Head of caudate nucleus (tissue), 42 donors: ENCODE measurements around the gene REPS2.

ENCODE experiments used
- DNase-seq, 42 donors: peaks; one replicate each; pipeline versions ENCODE4 v3.0.0 to v3.0.0-alpha.2; 2020 to 2021; ENCODE audit warnings: mixed read lengths in 7 of 42
- intact Hi-C: fragments of 100-400 bp; cut with DNase I; formaldehyde crosslinking; loops from one replicate; pipeline ENCODE4 v1.15.0; 2022

Gene REPS2

DNA sequence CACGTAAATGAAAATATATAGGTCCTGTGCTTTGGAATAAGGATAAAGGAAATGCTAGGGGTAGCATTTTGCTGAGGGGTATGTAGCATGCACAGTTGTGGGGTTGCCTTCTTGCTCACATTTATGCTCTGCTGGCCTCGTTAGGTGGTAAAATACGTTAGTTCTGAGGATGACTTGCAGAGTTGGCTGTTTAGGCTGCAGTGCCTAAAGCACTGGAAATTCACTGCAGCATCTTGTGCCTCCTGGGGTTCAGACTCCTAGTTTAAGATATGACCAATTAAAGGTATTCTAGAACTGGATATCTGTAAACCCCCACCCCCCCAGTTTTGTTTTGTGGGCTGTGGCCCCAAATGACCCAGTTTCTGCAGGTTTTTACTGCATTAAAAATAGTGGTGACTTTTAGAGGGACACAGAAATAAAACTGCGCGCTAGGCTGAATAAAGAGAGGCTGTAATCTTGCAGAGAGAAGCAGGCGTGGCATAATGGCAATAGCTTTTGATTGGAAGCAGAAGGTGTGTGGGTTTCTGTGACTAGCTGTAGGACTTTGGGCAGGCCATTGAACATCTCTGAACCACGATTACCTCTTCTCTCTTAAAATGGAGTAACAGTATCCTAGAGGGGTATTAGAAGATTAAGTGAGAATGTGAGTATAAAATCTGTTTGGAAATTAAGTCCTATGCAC lies 79.3 kb downstream of the REPS2 start:
- DNase-seq, result peak in 1 of 42 donors; percentile 8
- intact Hi-C loops, result no loop called here

DNA sequence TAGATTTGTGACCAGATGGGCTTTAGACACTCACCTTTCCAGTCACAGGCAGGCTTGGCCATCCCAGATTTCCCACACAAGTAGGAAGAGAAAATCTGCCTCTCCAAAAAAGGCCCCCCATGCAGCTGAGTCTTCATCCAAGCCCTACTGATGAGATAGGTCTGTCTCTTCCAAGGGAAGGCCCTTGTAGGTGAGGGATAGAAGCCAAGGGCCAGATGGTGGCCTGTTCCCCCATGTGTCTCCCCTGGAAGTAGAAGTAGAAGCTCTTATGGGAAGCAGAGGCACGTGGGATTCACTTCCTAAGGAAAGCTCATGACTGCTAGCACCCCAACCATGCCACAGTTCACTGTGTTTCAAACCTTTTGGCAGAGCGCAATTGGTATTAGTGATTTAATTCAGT lies 81.5 kb downstream of the REPS2 start:
- no peak for DNase-seq
- intact Hi-C loops, result no loop called here

DNA sequence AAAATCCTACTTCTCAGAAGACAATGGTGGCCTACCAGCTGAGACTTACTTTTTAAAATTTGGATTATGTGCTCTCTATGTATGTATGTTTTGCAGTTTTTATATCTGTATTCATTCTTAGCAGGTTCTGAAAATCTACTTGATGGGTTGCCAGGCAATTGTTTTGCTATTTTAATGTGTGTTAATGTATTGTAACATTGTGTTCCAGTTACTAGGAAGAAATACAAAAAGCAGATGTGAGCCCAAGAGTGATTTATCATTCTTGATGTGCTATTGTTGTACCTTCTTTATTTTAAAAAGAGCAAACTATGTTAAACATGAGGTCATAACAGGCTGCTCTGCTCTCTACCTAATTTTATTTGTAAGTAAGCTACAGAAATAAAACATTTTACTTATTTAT lies 81.9 kb downstream of the REPS2 start:
- DNase-seq, result no peak
- intact Hi-C loops, result no loop called here

GRCh38 chrX:17030092-17030491 lies 83.6 kb downstream of the REPS2 start:
- peak in 1 of 42 donors; percentile 23 for DNase-seq
- intact Hi-C loops, result no loop called here

DNA sequence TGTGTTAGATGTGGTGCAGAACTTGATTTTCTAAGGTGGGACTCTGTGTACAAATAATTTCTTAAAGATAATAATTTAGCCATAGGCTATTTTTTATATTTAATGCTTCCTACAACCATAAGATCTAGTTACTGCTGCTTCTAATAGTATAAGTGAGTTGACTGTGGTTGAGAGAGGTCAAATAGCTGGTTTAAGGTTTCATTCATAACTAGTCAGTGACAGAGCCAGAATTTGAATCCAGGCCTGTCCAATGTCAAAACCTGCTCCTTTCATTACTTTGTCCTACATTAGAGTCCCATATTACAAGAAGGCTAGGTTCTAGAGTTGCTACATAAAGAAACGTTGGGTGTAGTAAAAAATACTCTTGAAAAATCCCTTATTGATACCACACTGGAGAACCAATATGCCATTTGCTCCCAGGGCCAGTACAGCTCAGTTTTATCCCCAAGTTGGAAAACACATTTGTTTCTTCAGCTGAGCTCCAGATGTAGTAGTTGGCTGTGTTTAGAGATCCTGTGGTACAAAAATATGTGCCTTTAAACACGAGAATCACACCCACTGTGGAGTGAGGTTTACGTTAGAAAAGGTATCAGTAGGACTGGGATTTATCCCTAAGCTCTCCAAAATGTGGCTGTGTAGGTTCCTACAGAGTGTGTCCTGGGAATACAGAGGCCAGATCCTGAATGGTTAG lies 84.3 kb downstream of the REPS2 start:
- no peak for DNase-seq
- intact Hi-C loops, result no loop called here

DNA sequence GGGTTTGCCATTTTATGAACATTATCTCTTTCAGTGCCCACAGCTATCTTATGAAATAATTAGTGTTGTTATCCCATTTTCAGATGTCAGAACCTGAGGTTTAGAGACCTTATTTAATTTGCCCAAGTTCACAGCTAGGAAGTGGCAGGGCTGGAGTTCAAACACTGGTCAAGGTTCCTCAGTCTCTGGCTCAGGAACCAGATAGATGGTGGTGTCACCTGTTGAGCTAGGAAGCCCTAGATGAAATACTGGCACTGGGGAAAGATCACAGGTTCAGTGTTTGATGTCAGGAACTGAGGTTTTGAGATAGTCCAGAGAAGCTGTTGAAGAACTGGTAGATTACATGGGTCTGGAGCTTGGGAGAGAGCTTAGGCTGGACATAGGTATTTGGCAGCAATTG lies 85.4 kb downstream of the REPS2 start:
- no peak for DNase-seq
- intact Hi-C loops, result no loop called here

GRCh38 chrX:17032351-17032750 lies 85.9 kb downstream of the REPS2 start:
- no peak for DNase-seq
- intact Hi-C loops, result no loop called here

DNA sequence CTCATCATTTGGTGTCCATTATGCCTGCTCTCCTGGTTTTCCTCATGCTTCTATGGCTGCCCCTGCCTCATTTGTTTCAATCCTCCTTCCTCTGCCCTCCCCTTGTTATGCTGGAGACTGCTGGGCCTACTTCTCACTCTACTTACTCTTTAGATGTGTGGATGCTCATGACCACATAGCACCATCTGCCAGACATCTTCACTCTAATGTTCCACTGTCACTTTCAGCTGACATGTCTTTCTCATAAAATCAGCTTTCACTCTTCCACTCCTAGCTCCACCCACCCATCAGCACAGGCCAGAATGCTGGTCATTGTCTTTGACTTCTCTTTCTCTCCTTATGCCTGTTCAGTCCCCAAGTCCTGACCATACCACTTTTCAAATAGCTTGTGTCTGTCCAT lies 86.8 kb downstream of the REPS2 start:
- intact Hi-C loops, result no loop called here
- peak in 1 of 42 donors; percentile 46 for DNase-seq

- no peak for DNase-seq
- intact Hi-C loops, result no loop called here
Measured at GRCh38 chrX:17035111-17035510, 88.7 kb downstream of the REPS2 start.

GRCh38 chrX:17036171-17036961 lies 89.9 kb downstream of the REPS2 start:
- intact Hi-C loops, result no loop called here
- DNase-seq, result no peak

GRCh38 chrX:17038277-17038676 lies 91.8 kb downstream of the REPS2 start:
- intact Hi-C loops, result no loop called here

DNA sequence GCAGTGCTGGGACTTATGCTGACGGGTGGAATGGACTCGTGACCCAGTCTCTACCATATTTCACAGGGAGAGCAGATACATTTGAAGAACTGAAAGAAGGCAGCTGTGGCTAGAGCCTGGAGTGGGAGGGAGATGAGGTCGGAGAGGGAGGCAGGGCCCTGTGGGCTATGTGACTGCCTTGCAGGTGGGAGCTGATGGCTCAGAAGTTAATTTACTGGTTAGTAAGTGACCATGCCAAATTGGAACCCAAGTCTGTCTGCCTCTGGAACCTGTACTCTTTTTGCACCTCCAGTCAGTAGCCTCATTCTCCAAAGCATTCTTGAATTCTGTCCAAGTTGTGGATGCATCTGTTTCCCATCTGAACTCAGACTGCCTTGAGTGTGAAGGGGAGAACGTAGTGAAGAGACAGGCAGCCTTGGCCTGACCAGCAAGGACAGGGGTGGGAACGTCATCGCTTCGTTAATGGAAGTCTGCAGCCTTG lies 92.3 kb downstream of the REPS2 start:
- DNase-seq, result peak in 3 of 42 donors; percentile 13 to 30 (median 16)
- intact Hi-C loops, result no loop called here

More at GRCh38 chrX:17038277-17038676, 91.8 kb downstream of the REPS2 start:
- peak in 2 of 42 donors; percentile 5 to 23 for DNase-seq

GRCh38 chrX:17039826-17040225 lies 93.4 kb downstream of the REPS2 start:
- DNase-seq, result no peak
- intact Hi-C loops, result no loop called here

- intact Hi-C loops, result no loop called here
Measured at GRCh38 chrX:17040711-17041110, 94.3 kb downstream of the REPS2 start.

DNA sequence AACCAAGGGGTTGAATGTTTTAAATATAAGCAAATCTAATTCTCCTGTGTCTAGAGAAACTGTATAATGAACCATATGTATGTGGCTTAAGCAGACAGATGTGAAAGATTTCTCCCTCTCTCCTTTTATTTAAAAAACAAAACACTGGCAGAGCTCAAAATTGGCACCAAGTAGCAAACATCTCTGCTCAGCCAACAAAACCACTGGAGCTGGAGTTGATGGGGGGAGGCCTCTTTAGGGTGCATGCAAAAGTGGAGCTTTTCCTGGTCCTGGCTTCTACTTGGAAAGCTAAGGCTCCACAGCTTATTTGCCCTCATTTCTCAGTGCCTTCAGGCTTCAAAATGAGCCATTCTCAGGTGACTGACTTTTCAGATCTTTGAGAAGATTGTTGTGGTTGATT lies 95.6 kb downstream of the REPS2 start:
- intact Hi-C loops, result no loop called here
- DNase-seq, result no peak

More at GRCh38 chrX:17040711-17041110, 94.3 kb downstream of the REPS2 start:
- no peak for DNase-seq

DNA sequence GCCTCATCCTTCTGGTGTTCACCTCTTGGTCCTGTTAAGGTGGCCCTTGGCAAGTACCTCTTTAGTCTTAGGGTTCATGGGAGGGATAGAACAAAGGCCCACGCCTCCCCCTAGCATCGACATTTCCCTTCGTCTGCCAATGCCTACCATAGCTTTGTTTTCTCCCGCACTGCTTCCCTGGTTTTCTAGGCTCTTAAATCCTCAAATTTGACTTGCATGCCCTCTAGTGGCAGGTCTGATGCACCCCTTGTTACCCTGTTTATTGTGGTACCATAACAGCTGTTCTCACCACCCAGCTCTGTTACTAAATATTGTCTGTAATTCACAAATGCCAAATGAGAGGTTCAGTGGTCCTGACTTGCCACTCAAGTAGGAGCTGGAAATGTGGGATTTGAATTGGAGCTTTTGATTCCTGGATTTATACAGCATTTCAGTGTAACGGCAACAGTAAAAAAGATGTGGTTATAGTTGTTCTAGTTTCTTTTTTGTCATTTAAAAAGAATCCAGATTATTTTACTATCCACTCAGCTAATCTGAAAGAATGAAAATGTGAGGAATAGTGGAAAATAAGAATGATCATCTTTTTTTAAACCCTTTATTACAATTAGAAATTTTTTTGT lies 100.1 kb downstream of the REPS2 start:
- intact Hi-C loops, result loop anchor here (5.0 kb wide), 1 partner anchor 164 kb away; no protein-coding TSS in a partner anchor
- peak; percentile 5 to 88 (median 65) for DNase-seq

- intact Hi-C loops, result loop anchor here (5.0 kb wide), 1 partner anchor 165 kb away; no protein-coding TSS in a partner anchor
- no peak for DNase-seq
Measured at GRCh38 chrX:17047224-17047623, 100.8 kb downstream of the REPS2 start.

GRCh38 chrX:17052210-17052609 lies 105.8 kb downstream of the REPS2 start:
- DNase-seq, result no peak
- intact Hi-C loops, result no loop called here

DNA sequence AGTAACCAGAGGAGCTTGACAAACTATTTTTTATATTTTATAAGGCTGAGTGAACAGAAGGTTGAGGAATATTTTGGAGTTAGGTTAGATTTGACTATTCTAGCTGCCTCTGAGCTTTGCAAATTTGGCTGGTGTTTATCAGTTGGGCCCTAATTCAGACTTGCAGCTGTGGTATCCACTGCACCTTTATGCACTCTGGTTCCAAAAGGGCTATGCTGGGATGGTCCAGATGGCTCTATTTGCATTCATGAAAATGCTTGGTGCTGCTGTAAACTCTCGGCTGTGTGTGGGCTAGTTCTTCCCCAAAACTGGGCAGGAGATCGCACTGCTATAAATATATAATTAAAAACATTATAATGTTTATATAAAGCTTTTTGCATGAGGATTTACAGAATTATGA lies 106.3 kb downstream of the REPS2 start:
- no peak for DNase-seq
- intact Hi-C loops, result no loop called here
